Stimulated activated CD8-positive, alpha-beta memory T cell treated with anti-CD3 and anti-CD28 coated beads, Interleukin-12 subunit alpha, Interleukin-12 subunit beta, amount 100 ng/mL, for 1 hour (primary cell): ENCODE data around the gene NTM.

Experiments
- DNase-seq: peaks from one replicate; pipeline ENCODE4 v3.0.0-alpha.2; 2020; ENCODE audit warnings: low read depth

Gene NTM

DNA sequence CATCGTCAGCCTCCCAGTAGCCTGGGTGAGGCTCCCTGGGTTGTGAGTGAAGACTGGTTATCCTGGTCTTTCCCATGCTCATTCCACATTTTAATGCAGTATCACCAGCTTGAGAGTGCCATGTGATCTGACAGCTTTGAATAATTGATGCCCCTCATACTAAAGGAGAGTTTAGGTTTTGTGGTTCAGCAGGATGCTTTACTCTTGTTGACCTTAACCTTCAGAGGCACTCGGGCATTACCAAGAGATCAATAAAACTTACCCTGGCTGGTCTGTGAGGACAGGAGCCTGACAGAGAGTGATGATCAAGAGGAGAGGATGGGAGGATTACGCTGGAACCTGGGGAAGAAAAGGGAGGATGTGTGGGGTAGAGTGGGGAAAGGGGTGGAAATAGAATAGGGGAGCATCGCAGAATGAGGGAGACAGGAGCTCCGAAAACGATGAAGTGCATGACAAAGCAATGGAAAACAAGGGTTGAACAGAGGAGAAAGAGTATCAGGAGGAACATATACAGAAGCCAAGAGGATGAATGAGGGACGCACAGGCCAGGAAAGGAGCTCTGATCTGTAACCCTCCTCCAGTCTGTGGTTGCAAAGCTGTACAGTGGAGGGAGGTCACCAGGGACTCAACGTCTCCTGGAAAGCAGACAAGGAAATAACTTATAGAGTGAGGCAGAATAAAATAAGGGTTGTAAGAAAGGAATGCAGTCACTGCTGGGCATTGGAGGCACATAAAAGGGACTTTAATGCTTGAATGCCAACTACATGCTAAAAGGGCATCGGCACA, 594.5 kb downstream of the NTM start:
- DNase-seq = no peak

DNA sequence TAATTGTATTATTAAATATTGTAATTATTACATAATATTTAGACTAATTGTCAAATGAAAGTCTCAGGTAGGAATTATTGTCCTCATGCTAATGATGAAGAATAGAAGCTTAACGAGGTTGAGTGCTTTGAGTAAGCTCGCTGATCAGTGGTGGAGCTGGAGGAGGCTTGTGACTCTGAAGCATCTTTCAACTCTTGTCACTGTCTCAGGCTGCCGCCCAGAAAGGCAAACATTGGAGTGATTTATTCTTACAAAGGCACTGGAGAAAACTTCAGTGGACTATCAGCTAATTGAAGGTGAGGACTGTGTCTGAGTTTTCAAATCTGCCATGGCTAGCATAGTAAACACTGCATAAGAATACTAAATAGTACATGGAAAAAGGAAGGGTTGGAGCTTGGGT, 595.1 kb downstream of the NTM start:
- DNase-seq = no peak

DNA sequence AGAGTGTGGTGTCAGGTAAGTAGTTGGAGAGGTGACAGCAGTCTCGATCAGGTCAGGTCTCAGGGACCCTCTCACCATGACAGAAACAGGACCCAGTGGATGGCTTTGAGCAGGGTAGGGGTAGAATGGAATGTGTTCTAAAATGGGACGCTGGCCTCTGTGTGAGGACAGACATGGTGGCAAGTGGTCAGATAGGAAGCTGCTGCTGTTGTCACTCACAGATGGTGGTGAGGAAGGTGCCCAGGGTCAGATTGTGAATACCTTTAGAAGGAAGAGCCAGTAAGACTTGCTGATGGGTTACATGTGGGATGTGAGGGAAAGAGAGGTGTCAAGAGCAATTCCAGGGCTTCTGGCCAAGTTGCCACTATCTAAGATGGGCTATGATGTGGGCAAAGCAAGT, 596.3 kb downstream of the NTM start:
- DNase-seq = no peak

DNA sequence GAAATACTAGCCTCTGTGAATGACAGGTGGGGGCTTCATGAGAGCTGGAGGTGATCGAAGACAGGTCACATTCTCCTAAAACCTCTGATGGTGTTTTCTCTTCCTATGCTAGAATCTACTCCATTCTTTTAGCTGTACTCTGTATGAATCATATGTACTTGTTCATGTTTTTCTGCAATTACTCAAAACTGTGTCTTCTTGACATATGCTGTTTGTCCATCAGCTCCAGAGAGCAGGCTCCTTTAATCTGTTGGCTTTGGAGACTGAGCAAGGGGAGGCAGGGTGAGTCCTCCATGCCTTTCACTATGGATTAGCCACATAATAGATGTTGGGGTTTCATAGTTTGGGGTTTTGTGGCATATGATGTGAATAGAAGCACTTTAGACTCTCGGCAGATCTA, 598.8 kb downstream of the NTM start:
- DNase-seq = no peak

DNA sequence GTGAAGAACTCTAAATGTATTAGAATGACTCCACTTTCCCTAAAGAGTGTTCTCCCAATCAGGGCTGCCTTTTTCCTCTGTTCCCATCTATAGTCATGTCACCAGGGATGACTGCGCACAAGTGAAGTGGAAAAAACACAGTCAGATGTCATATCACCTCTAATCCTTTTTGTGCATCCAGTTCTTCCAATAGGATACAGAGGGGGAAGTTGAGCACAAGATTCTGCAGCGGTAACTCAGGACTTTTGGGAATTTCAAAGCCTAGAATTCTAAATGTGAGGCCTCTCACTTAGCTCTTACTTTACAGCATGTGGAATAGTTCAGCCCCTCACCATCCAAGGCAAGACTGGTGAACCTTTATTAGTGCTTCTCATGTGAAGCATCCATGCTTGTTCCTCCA, 602.6 kb downstream of the NTM start:
- DNase-seq = no peak

DNA sequence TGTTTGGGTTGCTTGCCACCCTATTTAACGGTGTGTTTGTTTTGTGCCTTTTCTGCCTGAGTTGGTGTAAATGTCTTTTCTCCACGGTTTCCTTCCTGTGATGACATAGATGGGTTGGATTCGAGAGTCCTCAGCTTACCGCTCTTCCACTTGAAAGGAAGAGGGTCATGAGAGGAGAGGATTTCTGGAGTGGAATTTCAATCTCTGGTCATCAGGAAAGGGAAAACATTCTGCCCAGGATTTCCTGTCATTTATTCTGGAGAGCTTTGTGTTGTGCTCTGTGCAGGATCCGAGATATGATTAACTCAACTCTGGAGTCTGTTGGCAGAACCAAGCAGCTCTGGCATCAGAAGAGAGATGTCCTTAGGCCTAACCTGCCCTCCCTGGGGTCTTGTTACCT, 605.2 kb downstream of the NTM start:
- DNase-seq = no peak

DNA sequence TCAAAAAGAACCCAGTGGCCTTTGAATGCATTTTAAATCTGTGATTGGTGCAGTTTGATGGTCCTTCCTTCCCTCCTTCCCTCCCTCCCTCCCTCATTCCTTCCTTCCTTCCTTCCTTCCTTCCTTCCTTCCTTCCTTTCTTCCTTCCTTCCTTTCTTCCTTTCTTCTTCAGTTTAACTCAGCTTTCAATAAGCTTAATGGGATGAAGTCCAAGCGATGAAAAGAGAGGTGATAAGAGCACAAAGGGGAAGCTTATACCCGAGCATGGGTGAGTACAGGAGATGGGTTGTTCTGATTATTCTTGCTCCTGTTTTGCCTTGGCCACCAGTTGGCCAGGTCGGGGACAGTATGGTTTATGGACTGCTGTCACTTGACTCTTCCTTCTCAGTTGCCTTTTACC, 605.6 kb downstream of the NTM start:
- DNase-seq = no peak

DNA sequence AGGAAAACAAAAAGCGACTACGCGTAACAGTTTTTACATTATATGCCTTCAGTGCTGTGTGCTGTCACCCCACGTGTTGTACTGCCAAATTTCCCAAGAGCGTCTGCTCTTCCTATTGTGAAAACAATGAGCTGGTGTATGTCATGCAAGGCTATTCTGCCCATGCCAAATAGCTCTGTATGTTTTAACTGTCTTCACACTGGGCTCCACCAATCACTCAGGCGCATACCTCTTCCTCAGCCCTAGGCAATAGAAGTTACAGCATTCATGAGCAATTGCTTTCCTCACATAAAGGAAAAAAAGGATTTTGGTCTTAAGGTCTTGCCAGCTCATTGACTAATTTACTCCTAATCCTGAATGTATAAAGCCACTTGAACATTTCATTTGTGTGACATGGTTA, 606.8 kb downstream of the NTM start:
- DNase-seq = no peak

DNA sequence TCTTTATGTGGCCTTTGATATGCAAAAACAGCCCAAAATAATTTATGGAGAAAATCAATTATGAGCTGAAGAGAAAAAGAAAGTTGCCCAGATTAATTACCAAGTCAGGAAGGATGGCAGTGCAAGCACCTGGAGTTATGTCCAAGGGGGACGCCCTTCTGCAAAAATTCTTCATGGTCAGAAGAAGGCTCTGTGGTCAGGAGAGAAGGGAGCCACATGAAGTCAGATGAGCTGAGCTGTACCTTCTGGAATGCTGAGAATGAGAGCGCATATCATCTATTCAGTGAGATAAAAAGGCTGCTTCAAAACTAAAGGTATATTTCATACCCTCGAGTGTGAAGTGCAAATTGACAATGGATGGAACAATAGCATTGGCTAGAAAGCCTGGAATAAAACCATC, 607.4 kb downstream of the NTM start:
- DNase-seq = no peak

DNA sequence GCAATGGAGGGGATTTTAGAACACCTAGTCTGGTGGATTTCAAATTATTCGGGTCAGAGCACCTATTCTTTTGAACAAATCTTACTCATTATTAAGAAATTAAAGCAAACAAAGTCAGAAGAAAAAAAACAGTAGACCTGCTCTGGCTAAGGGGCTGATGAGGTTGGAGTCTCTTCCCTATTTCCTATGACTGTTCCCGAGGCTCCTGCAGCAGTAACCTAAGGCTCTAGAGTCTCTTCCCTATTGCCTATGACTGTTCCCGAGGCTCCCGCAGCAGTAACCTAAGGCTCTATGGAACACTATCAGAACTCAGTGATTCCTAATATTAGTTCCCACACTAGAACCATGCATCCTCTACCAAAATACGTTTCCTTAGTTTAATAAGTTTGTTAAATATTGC, 607.9 kb downstream of the NTM start:
- no peak for DNase-seq

DNA sequence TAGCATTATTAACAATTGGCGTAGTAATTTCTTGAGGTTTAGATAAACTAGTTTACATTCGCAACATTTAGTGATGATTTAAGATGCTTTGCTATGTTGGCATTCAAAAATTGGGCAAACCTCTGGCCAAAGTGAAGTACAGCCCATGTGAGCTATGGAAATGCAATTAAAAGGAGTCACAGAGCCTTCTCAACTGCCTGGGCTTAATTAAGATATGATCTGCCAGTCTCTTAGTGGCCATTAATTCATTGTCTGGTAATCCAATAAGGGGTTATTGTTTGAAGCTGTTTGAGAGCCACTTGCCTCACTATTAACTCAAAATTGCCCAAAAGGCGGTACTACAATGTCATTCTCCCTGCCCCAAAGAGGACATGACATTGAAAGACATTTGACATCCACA, 608.9 kb downstream of the NTM start:
- no peak for DNase-seq

DNA sequence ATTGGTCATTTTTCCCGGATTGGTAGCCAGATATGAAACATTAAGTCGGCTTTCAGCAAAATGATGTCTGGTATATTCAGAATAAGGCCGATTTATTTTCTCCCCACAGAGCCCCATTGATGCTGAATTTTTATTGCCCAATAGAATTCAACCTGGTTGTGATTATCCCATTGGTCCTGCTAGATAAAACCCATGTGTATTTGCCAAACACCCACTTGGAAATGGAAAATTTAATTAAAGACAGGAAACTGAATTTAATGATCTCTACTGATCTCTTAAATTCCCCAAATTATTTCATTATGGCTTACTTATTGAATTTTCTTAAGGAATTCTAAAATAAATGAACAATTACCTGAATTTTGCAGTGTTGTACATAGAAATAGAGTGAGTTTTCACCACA, 609.8 kb downstream of the NTM start:
- DNase-seq = no peak

DNA sequence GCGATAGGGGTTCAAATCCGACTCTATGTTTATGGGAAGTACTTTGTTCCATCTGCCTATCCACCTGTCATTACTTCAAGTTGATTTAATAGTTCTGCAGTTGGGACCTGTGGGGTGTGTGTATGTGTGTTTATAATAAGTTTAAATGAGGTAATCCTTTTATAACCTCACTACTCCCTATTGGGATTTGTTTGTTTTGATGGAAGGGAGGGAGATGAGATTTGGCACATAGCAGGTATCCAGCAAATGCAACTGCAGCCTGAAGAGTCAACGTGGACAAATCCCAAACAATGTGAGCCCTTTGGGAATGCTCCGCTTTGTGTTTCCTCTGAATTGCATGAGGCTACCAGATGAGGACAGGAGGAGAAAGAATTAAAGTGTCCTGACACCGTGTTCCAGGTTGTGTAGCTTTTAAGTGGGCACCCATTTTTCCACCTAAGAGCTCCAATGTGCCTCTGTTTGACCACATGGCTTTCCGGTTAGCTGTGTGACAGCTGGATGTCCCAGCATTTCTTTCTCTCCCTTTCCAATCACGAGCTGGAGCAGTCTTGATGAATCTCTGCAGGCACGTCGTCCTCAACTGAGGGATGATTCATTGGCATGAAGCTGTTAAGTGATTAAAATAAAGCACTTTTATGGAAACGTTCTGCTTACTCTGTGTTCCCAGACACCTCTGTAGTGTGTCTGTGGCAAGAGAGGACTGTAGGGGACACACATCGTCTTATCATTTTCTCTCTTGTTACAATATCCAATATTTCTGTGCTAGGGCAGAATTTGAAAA, 610.7 kb downstream of the NTM start:
- no peak for DNase-seq

DNA sequence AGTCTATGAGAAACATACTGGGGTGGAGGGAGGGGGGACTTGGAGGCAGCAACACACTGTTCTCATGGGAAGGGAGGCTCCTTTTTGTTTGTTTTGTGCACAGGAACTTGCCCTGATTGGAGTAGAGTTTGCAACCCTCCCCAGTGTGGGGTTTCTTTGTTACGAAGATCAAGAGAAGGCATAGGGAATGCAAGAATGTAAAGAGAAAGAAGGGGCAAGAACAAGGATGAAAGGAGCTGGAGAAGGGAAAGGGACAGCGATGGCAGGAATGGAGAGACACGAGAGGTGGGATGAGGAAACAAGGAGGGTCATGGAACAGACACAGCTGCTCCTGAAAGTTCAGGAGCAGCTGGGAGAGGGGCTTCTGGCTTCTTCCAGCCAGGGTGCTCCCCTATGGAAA, 611.7 kb downstream of the NTM start:
- DNase-seq = no peak

DNA sequence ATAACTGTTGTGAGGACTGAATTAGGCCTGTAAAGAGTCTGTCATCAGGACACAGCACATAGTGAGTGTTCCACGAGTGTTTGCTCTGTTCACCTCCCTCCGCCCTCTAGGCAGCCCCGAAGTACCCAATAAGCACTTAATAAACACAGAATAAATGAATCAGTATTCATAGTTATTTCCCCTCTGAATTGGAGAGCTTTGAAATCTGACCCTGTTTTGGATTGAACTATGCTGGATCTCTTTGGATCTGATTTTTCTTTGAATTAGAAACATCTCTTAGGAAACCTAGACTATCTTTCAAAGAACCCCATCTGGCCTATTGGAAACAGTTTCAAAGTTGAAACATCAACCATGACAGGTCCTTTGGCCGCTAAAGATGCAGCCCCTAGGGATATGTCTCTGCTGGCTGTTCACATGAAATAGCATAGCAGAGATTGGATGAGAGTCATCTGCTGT, 615.5 kb downstream of the NTM start:
- no peak for DNase-seq

DNA sequence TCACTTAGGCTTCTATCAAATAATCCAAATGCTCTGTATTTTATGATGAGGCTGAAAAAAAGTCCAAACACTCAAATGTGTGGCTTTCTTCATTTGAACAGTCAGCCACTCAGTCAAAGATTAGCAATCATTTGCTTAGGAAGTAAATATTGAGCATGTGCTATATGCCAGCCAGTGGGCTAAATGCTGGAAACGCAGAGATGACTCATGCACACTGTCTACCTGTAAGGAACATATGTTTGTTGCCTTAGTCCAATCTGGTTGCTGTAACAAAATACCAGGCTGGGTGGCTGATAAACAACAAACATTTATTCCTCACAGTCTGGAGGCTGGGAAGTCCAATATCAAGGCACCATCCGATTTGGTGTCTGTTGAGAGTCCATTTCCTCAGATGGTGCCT, 617.3 kb downstream of the NTM start:
- no peak for DNase-seq

DNA sequence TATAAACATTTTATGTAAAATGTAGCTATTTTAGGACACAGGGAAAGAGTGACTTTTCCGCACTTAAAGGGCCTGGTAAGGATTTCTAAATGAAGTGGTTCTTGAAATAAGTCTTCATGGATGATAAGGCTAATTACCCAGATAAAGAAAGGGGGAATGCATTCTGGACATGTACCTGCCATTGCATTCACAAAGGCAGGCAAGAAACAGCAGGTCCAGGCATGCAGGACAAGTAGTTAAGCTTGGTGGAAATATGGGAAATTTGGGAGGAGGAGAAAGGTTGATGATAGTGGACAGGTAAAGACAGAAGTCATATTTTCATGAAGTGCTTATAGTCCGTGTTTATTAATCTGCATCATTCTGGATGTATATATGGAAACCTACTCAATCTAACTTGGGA, 621.2 kb downstream of the NTM start:
- DNase-seq = no peak

DNA sequence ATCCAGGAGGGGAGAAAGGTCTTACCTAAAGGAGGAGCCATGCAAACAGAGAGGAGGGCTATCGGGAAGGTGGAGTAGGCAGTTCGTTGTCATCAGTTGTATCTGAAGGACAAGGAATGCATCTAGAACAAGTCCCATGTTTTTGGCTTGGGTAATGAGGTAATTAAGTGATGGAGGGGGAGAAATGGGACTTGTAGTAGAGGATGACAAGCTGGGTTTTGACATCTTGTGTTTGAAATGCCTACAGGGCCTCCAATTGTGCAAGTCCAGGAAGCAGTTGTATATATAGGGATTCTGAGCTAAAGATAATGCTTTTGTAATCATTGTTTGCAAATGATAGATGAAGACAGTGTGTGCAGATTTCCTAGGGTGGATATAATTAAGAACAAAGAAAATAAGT, 622.8 kb downstream of the NTM start:
- DNase-seq = no peak

DNA sequence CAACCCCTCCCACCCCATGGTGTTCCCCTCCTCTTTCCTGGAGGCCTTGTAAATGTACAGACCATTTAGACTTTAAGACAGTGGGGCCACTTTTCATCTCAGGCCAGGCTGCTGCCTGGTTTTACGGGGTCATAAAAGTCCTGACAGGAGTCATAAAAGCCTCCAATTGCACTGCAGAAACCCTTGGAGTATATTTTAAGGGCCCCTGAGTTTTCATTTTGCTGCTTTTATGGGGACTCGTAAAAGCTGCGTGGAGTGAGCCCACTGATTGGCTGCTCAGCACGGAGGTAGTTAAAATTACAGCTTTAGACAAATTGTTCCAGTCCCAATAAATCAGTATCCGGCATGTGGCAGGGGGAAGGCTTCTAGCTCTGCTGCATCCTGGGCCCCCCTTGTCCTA, 627.6 kb downstream of the NTM start:
- DNase-seq = no peak

DNA sequence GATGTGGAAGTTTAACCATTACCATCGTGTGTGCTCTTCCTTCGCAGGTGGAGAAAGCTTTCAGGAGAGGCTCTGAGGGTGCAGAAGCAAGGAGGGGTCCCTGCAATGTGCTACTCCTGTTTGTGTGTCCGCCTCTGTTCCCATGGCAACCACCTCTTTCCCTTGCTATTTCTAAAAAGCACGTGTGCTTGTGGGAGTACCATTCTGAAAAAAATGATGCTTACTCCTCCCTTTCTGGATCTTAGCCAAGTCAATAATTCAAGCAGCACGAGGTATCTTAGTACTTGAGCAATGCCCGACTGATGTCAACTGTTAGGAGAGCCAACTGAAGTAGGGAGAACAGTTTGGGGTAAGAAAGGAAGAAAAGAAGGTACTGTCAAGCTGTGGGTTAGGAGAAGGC, 628.7 kb downstream of the NTM start:
- DNase-seq = no peak

DNA sequence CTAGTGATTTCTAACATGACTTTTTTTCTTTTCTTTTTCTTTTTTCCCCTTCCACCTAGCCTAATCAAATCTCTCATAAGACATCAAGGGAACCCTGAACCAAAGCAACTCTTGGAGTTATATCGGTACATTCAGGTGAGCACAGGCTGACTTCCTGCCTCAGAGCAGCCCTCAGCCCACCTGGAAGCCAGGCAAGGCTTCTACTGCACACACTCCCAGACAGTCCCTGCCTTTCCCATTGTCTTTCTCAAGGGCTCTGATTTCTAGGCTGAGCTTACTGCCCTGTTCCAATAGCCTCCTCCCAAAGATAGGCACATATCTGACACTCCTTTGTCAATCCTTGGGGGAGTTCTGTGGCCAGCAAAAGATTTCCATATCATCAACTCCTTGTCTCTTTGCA, 629.5 kb downstream of the NTM start:
- DNase-seq = no peak

DNA sequence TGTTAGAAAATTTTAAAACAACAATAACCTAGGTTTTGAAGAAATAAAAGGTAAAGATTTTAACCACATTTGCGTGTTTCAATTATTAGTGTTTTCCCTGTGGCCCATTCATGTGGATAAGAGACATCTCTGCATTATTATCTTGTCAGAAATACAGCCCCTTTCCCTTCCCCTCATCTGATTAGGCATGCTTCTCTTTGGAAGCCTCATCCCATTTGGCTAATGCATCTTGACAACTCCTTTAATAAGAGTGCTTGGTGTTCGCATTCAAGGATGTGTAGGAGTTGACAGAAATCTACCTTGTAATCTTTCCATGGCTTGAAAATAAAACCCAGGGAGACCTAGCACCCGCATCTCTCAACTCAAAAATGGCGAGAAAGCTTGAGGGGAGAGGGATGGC, 635.5 kb downstream of the NTM start:
- DNase-seq = no peak

DNA sequence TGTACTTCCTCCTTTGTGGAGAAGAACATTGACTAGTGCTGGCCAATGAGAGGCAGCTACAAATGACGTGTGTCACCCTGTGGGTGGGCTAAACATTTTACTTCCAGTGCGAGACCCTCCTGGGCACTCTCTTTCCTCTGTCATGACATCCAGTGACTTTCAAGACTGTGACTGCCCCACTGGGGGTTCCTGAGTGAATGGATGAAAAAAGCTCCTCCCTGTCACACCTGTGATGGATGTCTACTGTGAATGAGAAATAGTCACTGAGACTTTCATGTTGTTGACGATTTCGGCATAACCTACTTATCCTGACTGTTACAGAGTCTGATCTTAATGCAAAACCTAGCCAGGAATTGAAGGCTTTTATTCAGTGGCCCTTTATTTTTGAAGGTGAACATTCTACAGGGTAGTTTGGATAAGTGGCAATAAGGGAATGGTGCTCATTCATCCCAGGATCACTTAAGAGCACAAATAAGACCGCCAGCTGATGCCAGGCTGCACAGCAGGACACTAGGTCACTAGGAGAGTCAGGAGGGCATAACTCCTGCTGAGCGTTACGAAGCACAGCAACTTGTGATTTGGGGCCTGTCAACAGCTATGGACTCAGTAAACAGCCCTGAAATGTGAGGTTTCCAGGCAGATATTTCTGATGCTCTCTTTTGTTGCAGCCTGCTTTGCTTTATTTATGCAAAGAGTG, 636.6 kb downstream of the NTM start:
- no peak for DNase-seq
